Astrocyte (in vitro differentiated cells and primary cell): ENCODE data around the gene EP300.

Source experiments
- CTCF ChIP-seq: IDR thresholded peaks from 2 replicates; pipeline ENCODE4 v1.5.1; 2011; ENCODE audit warnings: low read depth, mild to moderate bottlenecking, inconsistent platforms, low read length, moderate library complexity; ENCODE audit not compliant: insufficient read depth
- EZH2 ChIP-seq: IDR thresholded peaks from 2 replicates; pipeline ENCODE4 v1.6.1; 2012; ENCODE audit warnings: mild to moderate bottlenecking, low read length, inconsistent platforms; ENCODE audit not compliant: insufficient read depth

- TF ChIP-seq CTCF = no peak
- TF ChIP-seq EZH2 = no peak
Observed at GRCh38 chr22:41215409-41215808, 123.0 kb downstream of the EP300 start.
